A549 (cell line): ENCODE results near the gene TRIP13.

Experiments
- CTCF ChIP-seq: fragments of >200 bp; sonication (Bioruptor Twin); formaldehyde crosslinking; IDR thresholded peaks from 3 replicates; pipeline ENCODE4 v1.5.1; 2016
- EP300 ChIP-seq, 2 experiments: fragments of >200 bp; sonication (Bioruptor Twin); formaldehyde crosslinking; IDR thresholded peaks; 2 replicates in 1 of 2; 3 replicates in 1 of 2; pipeline ENCODE4 v1.6.1; 2016 to 2017
- FOSL2 ChIP-seq, 2 experiments: fragments of 450-650 bp in 1 of 2; fragments of >200 bp in 1 of 2; sonication (Bioruptor Twin) in 1 of 2; formaldehyde crosslinking; IDR thresholded peaks; 2 replicates each; pipeline versions ENCODE4 v1.5.0 to v1.6.1; 2016 to 2020; ENCODE audit warnings: mild to moderate bottlenecking in 1 of 2, moderate library complexity in 1 of 2
- HDAC2 ChIP-seq: fragments of 200-600 bp; sonication (generic); IDR thresholded peaks from 2 replicates; pipeline ENCODE4 v1.6.1; 2016
- HOXA7 ChIP-seq: fragments of 250-450 bp; sonication (Bioruptor Pico); IDR thresholded peaks from 2 replicates; pipeline ENCODE4 v1.5.0; 2020; ENCODE audit warnings: mild to moderate bottlenecking, moderate library complexity
- JUN ChIP-seq, 2 experiments: fragments of >200 bp; sonication (Bioruptor Twin); formaldehyde crosslinking; IDR thresholded peaks; 2 replicates in 1 of 2; 3 replicates in 1 of 2; pipeline ENCODE4 v1.6.1; 2016 to 2017
- PHF8 ChIP-seq: fragments of 200-600 bp; sonication (generic); IDR thresholded peaks from 2 replicates; pipeline ENCODE4 v1.6.1; 2016; ENCODE audit warnings: low read depth, mild to moderate bottlenecking, antibody characterized with exemption, moderate library complexity, borderline replicate concordance
- POLR2A ChIP-seq: IDR thresholded peaks from 2 replicates; pipeline ENCODE4 v1.6.1; 2012; ENCODE audit warnings: mild to moderate bottlenecking, low read length
- RAD21 ChIP-seq, 2 experiments: fragments of >200 bp in 1 of 2; sonication (Bioruptor Twin) in 1 of 2; formaldehyde crosslinking in 1 of 2; IDR thresholded peaks in 1 of 2; conservative IDR thresholded peaks in 1 of 2; 2 replicates in 1 of 2; 3 replicates in 1 of 2; pipeline ENCODE4 v1.6.1; 2012 to 2018; ENCODE audit warnings: inconsistent platforms in 1 of 2
- REST ChIP-seq: fragments of 200-600 bp; sonication (generic); IDR thresholded peaks from 2 replicates; pipeline ENCODE4 v1.6.1; 2016; ENCODE audit warnings: antibody characterized with exemption, mild to moderate bottlenecking, moderate library complexity

GRCh38 chr5:914174-914573 lies 21.5 kb downstream of the TRIP13 start:
- TF ChIP-seq JUN (IDR thresholded peaks at IDR 0.05) (no peak), FOSL2 (IDR thresholded peaks at IDR 0.05) (no peak), FOSL2 (CRISPR knock-in tag; IDR thresholded peaks at IDR 0.05) (no peak), CTCF (no peak), EP300 (IDR thresholded peaks at IDR 0.05) (no peak), HDAC2 (no peak), RAD21 (conservative IDR thresholded peaks at IDR 0.05 in 1 of 2, IDR thresholded peaks at IDR 0.05 in 1 of 2) (no peak), REST (no peak), PHF8 (no peak), HOXA7 (CRISPR knock-in tag) (no peak), POLR2A (no peak)
